GM18502 (cell line): ENCODE measurements around the gene DFFA.
A peak's percentile ranks its signal among the peaks of the same experiment; 100 is the strongest.
"Not testable (repeated sequence)": the region's sequence is repeated elsewhere in the genome, so short reads cannot be mapped to it uniquely, and the experiment has no call there.

ENCODE experiments used
- ATAC-seq: cut with Tn5 transposase; IDR thresholded peaks from one replicate; pipeline ENCODE4 v1.9.1; 2021; ENCODE audit warnings: mild to moderate bottlenecking; ENCODE audit not compliant: unreplicated experiment, poor library complexity

DFFA gene

GRCh38 chr1:10506046-10506676 lies 33.8 kb upstream of the DFFA start:
- ATAC-seq, result not testable (repeated sequence)

- ATAC-seq, result no peak
These were observed 31.9 kb upstream of the DFFA start for GRCh38 chr1:10504249-10504648.

GRCh38 chr1:10502206-10502605 lies 29.9 kb upstream of the DFFA start:
- no peak for ATAC-seq

- no peak for ATAC-seq
These were observed 25.9 kb upstream of the DFFA start for GRCh38 chr1:10498231-10498630.

GRCh38 chr1:10497109-10497508 lies 24.8 kb upstream of the DFFA start:
- ATAC-seq, result no peak

GRCh38 chr1:10495952-10496351 lies 23.6 kb upstream of the DFFA start:
- ATAC-seq, result no peak

GRCh38 chr1:10495475-10495817 lies 23.1 kb upstream of the DFFA start:
- ATAC-seq, result no peak

- ATAC-seq, result peak; percentile 80
These were observed 22.6 kb upstream of the DFFA start for GRCh38 chr1:10494754-10495474.

GRCh38 chr1:10494418-10494753 lies 22.1 kb upstream of the DFFA start:
- no peak for ATAC-seq

GRCh38 chr1:10490286-10490970 lies 18.1 kb upstream of the DFFA start:
- ATAC-seq, result no peak

- no peak for ATAC-seq
These were observed 17.1 kb upstream of the DFFA start for GRCh38 chr1:10489291-10490055.

- ATAC-seq, result no peak
These were observed 12.2 kb upstream of the DFFA start for GRCh38 chr1:10484521-10484920.

GRCh38 chr1:10480614-10481013 lies 8.3 kb upstream of the DFFA start:
- ATAC-seq, result no peak

- no peak for ATAC-seq
These were observed 7.0 kb upstream of the DFFA start for GRCh38 chr1:10479296-10479695.

- no peak for ATAC-seq
These were observed 3.2 kb upstream of the DFFA start for GRCh38 chr1:10475510-10475909.

GRCh38 chr1:10474613-10475507 lies 2.5 kb upstream of the DFFA start, which contains the start of gene PEX14:
Gene PEX14 (plus strand): TSS chr1:10474950. CDS start chr1:10474967, 17 bp downstream.
- peak; percentile 63 for ATAC-seq

GRCh38 chr1:10474309-10474612 lies 1.9 kb upstream of the DFFA start:
- ATAC-seq, result not testable (repeated sequence)

- ATAC-seq, result no peak
These were observed 926 bp upstream of the DFFA start for GRCh38 chr1:10473145-10473765.

GRCh38 chr1:10471411-10472219 lies 714 bp downstream of the DFFA start:
- ATAC-seq, result peak; percentile 3
